ENCODE measurements around the gene VCL.

DNA sequence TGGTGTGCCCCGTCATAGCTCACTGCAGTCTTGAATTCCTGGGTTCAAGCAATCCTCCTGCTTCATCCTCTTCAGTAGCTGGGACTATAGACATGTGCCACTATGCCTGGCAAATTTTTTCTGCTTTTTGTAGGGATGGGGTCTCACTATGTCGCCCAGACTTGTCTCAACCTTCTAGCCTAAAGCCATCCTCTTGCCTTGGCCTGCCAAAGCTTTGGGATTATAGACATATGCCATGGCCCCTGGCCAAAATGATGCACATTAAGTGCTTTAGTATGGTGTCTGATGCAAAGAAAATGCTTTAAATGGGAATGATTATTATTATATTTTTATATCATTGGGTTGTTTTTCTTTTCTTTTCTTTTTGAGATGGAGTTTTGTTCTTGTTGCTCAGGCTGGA is 33.2 kb upstream of the VCL start:
- no peak for TF ChIP-seq BHLHE40 (IDR thresholded peaks at IDR 0.05; ENCODE audit: borderline replicate concordance)
- TF ChIP-seq, protein P1, sequence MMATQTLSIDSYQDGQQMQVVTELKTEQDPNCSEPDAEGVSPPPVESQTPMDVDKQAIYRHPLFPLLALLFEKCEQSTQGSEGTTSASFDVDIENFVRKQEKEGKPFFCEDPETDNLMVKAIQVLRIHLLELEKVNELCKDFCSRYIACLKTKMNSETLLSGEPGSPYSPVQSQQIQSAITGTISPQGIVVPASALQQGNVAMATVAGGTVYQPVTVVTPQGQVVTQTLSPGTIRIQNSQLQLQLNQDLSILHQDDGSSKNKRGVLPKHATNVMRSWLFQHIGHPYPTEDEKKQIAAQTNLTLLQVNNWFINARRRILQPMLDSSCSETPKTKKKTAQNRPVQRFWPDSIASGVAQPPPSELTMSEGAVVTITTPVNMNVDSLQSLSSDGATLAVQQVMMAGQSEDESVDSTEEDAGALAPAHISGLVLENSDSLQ (IDR thresholded peaks at IDR 0.05), result no peak
- TF ChIP-seq SP1 (IDR thresholded peaks at IDR 0.05), result no peak
- no peak for TF ChIP-seq FOXM1 (IDR thresholded peaks at IDR 0.05; ENCODE audit: borderline replicate concordance)
- TF ChIP-seq TARDBP (IDR thresholded peaks at IDR 0.05), result no peak
- no peak for TF ChIP-seq ZNF384 (IDR thresholded peaks at IDR 0.05)
- no peak for TF ChIP-seq FOXA1 (IDR thresholded peaks at IDR 0.05)
- TF ChIP-seq FOXK2 (IDR thresholded peaks at IDR 0.05), result no peak
- no peak for TF ChIP-seq ARNT (IDR thresholded peaks at IDR 0.05)
- TF ChIP-seq LEF1 (IDR thresholded peaks at IDR 0.05; ENCODE audit: borderline replicate concordance), result no peak
- no peak for TF ChIP-seq HDGF (IDR thresholded peaks at IDR 0.05; ENCODE audit: borderline replicate concordance)
- TF ChIP-seq ELF4 (IDR thresholded peaks at IDR 0.05), result no peak
- TF ChIP-seq NFRKB (IDR thresholded peaks at IDR 0.05), result no peak

All from HEK293T (cell line).